ENCODE results near the gene NDFIP2. TPM values are rescaled to one million over a fixed set of nuclear protein-coding genes. Genes with fewer than 3 reads are reported as not detected.

The NDFIP2 gene
- total RNA-seq, 3 donors from 2014 or later (not counting 1 experiment from before 2014, with no cell fraction given) = 2.6 to 9.6 (median 3.6) TPM

- WGBS (ENCODE audit: insufficient coverage) = 24% methylated on average over 2 of the region's 2 CpGs
These were observed 123.8 kb downstream of the NDFIP2 start for GRCh38 chr13:79604752-79605151.

More at GRCh38 chr13:79604752-79605151, 123.8 kb downstream of the NDFIP2 start:
- H3K36me3 ChIP-seq (ENCODE audit: control insufficient read depth, insufficient read depth, low read length) = no peaks in the 10 kb centered on the region
- no peaks in the 10 kb centered on the region for H3K27me3 ChIP-seq (ENCODE audit: control insufficient read depth, insufficient read depth, low read length)
- no peak for TF ChIP-seq CTCF (IDR thresholded peaks at IDR 0.05)
- DNase-seq (no peak), ATAC-seq (no peak)
- no peak overlapping the region for H3K4me3 ChIP-seq (ENCODE audit: low read length)
- no peaks in the 10 kb centered on the region for H3K9me3 Mint-ChIP-seq
- peaks cover 0 to 4% of the 10 kb centered on the region in 2 donors for H3K27me3 Mint-ChIP-seq (ENCODE audit: low read depth in 2 of 2)
- no peaks in the 10 kb centered on the region for H3K4me1 Mint-ChIP-seq
- no peak overlapping the region for H3K27ac ChIP-seq (ENCODE audit: low read length)
- H3K27ac Mint-ChIP-seq = no peak overlapping the region
- H3K4me1 ChIP-seq (ENCODE audit: control insufficient read depth, insufficient read depth, low read length) = no peaks in the 10 kb centered on the region
- no peaks in the 10 kb centered on the region for H3K36me3 Mint-ChIP-seq
- intact Hi-C loops (cut with micrococcal nuclease) = no loop called here
- no peaks in the 10 kb centered on the region for H3K9me3 ChIP-seq (ENCODE audit: control insufficient read depth, insufficient read depth, low read length)
- no peak overlapping the region for H3K4me3 Mint-ChIP-seq

Other genes with a start within 250 kb of the NDFIP2 start
- gene RBM26, start 74.9 kb upstream of the NDFIP2 start, total RNA-seq = 10 to 100 TPM; 59.3 to 70.3 (median 66.5) TPM